ENCODE data around the gene LYSMD4.
"Not testable (repeated sequence)": the region's sequence is repeated elsewhere in the genome, so short reads cannot be mapped to it uniquely, and the experiment has no call there.

LYSMD4 gene

GRCh38 chr15:99738021-99738847 lies 5.0 kb upstream of the LYSMD4 start:
- TF ChIP-seq CTCF (IDR thresholded peaks at IDR 0.05; ENCODE audit: low read depth, low read length, missing control alignments), result no peak
- DNase-seq (ENCODE audit: low read depth), result no peak
- H3K4me3 ChIP-seq (ENCODE audit: low read depth, low read length), result no peak overlapping the region

GRCh38 chr15:99736702-99737101 lies 3.5 kb upstream of the LYSMD4 start:
- no peak for DNase-seq (ENCODE audit: low read depth)
- TF ChIP-seq CTCF (IDR thresholded peaks at IDR 0.05; ENCODE audit: low read depth, low read length, missing control alignments), result no peak
- H3K4me3 ChIP-seq (ENCODE audit: low read depth, low read length), result no peak overlapping the region

- DNase-seq (ENCODE audit: low read depth), result no peak
- no peak overlapping the region for H3K4me3 ChIP-seq (ENCODE audit: low read depth, low read length)
- no peak for TF ChIP-seq CTCF (IDR thresholded peaks at IDR 0.05; ENCODE audit: low read depth, low read length, missing control alignments)
Measured at GRCh38 chr15:99735868-99736267, 2.6 kb upstream of the LYSMD4 start.

GRCh38 chr15:99734575-99734974 lies 1.3 kb upstream of the LYSMD4 start:
- TF ChIP-seq CTCF (IDR thresholded peaks at IDR 0.05; ENCODE audit: low read depth, low read length, missing control alignments), result no peak
- H3K4me3 ChIP-seq (ENCODE audit: low read depth, low read length), result no peak overlapping the region
- no peak for DNase-seq (ENCODE audit: low read depth)

GRCh38 chr15:99734040-99734291 lies 729 bp upstream of the LYSMD4 start:
- peak overlapping the region; percentile 61; the same call in 1 of the 2 replicates for H3K4me3 ChIP-seq (ENCODE audit: low read depth, low read length)
- not testable (repeated sequence) for DNase-seq (ENCODE audit: low read depth)

- peak overlapping the region; percentile 87 for H3K4me3 ChIP-seq (ENCODE audit: low read depth, low read length)
- no peak for TF ChIP-seq CTCF (IDR thresholded peaks at IDR 0.05; ENCODE audit: low read depth, low read length, missing control alignments)
- no peak for DNase-seq (ENCODE audit: low read depth)
Measured at GRCh38 chr15:99732751-99733267, 428 bp downstream of the LYSMD4 start.

- no peak for DNase-seq (ENCODE audit: low read depth)
- peak overlapping the region; percentile 87 for H3K4me3 ChIP-seq (ENCODE audit: low read depth, low read length)
- TF ChIP-seq CTCF (IDR thresholded peaks at IDR 0.05; ENCODE audit: low read depth, low read length, missing control alignments), result no peak
Measured at GRCh38 chr15:99732124-99732750, 1.0 kb downstream of the LYSMD4 start.

Data from GM12864 (cell line).